H9 (cell line): ENCODE data around the gene STOX2. TPM values are rescaled to one million over a fixed set of nuclear protein-coding genes. Genes with fewer than 3 reads are reported as not detected.

Experiments
- DNase-seq: peaks from one replicate; pipeline ENCODE4 v3.0.0-alpha.2; 2017
- H2AFZ ChIP-seq: one replicate; pipeline ENCODE4 v1.6.1; 2013; ENCODE audit warnings: mild to moderate bottlenecking, low read length, control low read depth, moderate library complexity
- H2AK5ac ChIP-seq: 2 replicates; pipeline ENCODE4 v1.6.1; 2013; ENCODE audit warnings: low read length, control low read depth, mixed read lengths; ENCODE audit not compliant: insufficient read length
- H2BK120ac ChIP-seq: one replicate; pipeline ENCODE4 v1.6.1; 2013; ENCODE audit warnings: low read depth, mild to moderate bottlenecking, low read length, control low read depth, inconsistent platforms; ENCODE audit not compliant: poor library complexity, severe bottlenecking
- H2BK12ac ChIP-seq: 2 replicates; pipeline ENCODE4 v1.6.1; 2013; ENCODE audit warnings: low read length, control low read depth, mixed read lengths, low read depth; ENCODE audit not compliant: insufficient read length
- H2BK15ac ChIP-seq: 2 replicates; pipeline ENCODE4 v1.6.1; 2013; ENCODE audit warnings: low read depth, low read length, control low read depth
- H2BK20ac ChIP-seq: one replicate; pipeline ENCODE4 v1.6.1; 2013; ENCODE audit warnings: low read depth, mild to moderate bottlenecking, low read length, control low read depth, inconsistent platforms; ENCODE audit not compliant: poor library complexity, severe bottlenecking
- H2BK5ac ChIP-seq: 2 replicates; pipeline ENCODE4 v1.6.1; 2013; ENCODE audit warnings: low read length, control low read depth, mixed read lengths; ENCODE audit not compliant: insufficient read length
- H3K14ac ChIP-seq: 2 replicates; pipeline ENCODE4 v1.6.1; 2013; ENCODE audit warnings: low read length, control low read depth; ENCODE audit not compliant: insufficient read depth
- H3K18ac ChIP-seq: 2 replicates; pipeline ENCODE4 v1.6.1; 2013; ENCODE audit warnings: low read depth, mild to moderate bottlenecking, mixed read lengths, low read length, control low read depth; ENCODE audit not compliant: insufficient read length
- H3K23ac ChIP-seq: 2 replicates; pipeline ENCODE4 v1.6.1; 2013; ENCODE audit warnings: low read length, control low read depth, mixed read lengths, low read depth; ENCODE audit not compliant: insufficient read length
- H3K23me2 ChIP-seq: 2 replicates; pipeline ENCODE4 v1.6.1; 2013; ENCODE audit warnings: low read depth, mild to moderate bottlenecking, mixed read lengths, low read length, control low read depth; ENCODE audit not compliant: insufficient read length, poor library complexity, severe bottlenecking
- H3K27ac ChIP-seq: 2 replicates; pipeline ENCODE4 v1.5.1; 2013; ENCODE audit warnings: low read length, control low read depth, mixed read lengths, low read depth; ENCODE audit not compliant: insufficient read length
- H3K27me3 ChIP-seq: 2 replicates; pipeline ENCODE4 v1.6.1; 2013; ENCODE audit warnings: low read length, control low read depth, inconsistent platforms; ENCODE audit not compliant: insufficient read depth
- H3K4ac ChIP-seq: 2 replicates; pipeline ENCODE4 v1.6.1; 2013; ENCODE audit warnings: low read depth, mild to moderate bottlenecking, control low read depth, inconsistent platforms, low read length, moderate library complexity
- H3K4me1 ChIP-seq: 2 replicates; pipeline ENCODE4 v1.6.1; 2013; ENCODE audit warnings: low read length, control low read depth, inconsistent platforms; ENCODE audit not compliant: insufficient read depth
- H3K4me2 ChIP-seq: 2 replicates; pipeline ENCODE4 v1.6.1; 2013; ENCODE audit warnings: low read length, control low read depth, mixed read lengths; ENCODE audit not compliant: insufficient read length, insufficient read depth
- H3K56ac ChIP-seq: 2 replicates; pipeline ENCODE4 v1.6.1; 2013; ENCODE audit warnings: low read depth, mild to moderate bottlenecking, mixed read lengths, low read length, control low read depth; ENCODE audit not compliant: insufficient read length
- H3K79me1 ChIP-seq: 2 replicates; pipeline ENCODE4 v1.6.1; 2013; ENCODE audit warnings: low read depth, mild to moderate bottlenecking, moderate library complexity, low read length, control low read depth, inconsistent platforms; ENCODE audit not compliant: insufficient read depth, poor library complexity, severe bottlenecking
- H3K79me2 ChIP-seq: 2 replicates; pipeline ENCODE4 v1.6.1; 2013; ENCODE audit warnings: low read length, control low read depth, inconsistent platforms; ENCODE audit not compliant: insufficient read depth
- H3K9ac ChIP-seq: 2 replicates; pipeline ENCODE4 v1.6.1; 2013; ENCODE audit warnings: low read length, control low read depth, mixed read lengths; ENCODE audit not compliant: insufficient read length; ENCODE audit errors: extremely low read depth
- H3K9me3 ChIP-seq: one replicate; pipeline ENCODE4 v1.6.1; 2013; ENCODE audit warnings: low read depth, low read length, inconsistent platforms; ENCODE audit not compliant: control insufficient read depth
- H3T11ph ChIP-seq: one replicate; pipeline ENCODE4 v1.6.1; 2013; ENCODE audit warnings: mild to moderate bottlenecking, low read length, control low read depth, inconsistent platforms
- H4K20me1 ChIP-seq: one replicate; pipeline ENCODE4 v1.6.1; 2013; ENCODE audit not compliant: control insufficient read depth, insufficient read length, insufficient read depth
- H4K5ac ChIP-seq: 2 replicates; pipeline ENCODE4 v1.6.1; 2013; ENCODE audit warnings: low read depth, mild to moderate bottlenecking, mixed read lengths, low read length, control low read depth; ENCODE audit not compliant: insufficient read length
- H4K8ac ChIP-seq: replicated peaks from 2 replicates; pipeline ENCODE4 v1.6.1; 2013; ENCODE audit warnings: low read length, control low read depth, mixed read lengths, low read depth; ENCODE audit not compliant: insufficient read length
- H4K91ac ChIP-seq: 2 replicates; pipeline ENCODE4 v1.6.1; 2013; ENCODE audit warnings: low read depth, mild to moderate bottlenecking, moderate library complexity, mixed read lengths, low read length, control low read depth; ENCODE audit not compliant: insufficient read length
- H3K27ac Mint-ChIP-seq, 3 experiments: 2 replicates in 2 of 3; 3 replicates in 1 of 3; pipeline ENCODE4 v1.8.0; 2020 to 2021; ENCODE audit warnings: mixed read lengths in 3 of 3, mild to moderate bottlenecking in 1 of 3, moderate library complexity in 1 of 3
- H3K27me3 Mint-ChIP-seq: 2 replicates; pipeline ENCODE4 v1.8.0; 2021; ENCODE audit warnings: low read depth, mild to moderate bottlenecking, moderate library complexity, mixed read lengths
- H3K36me3 Mint-ChIP-seq, 3 experiments: 2 replicates in 2 of 3; 3 replicates in 1 of 3; pipeline ENCODE4 v1.8.0; 2020 to 2021; ENCODE audit warnings: low read depth in 3 of 3, mixed read lengths in 3 of 3; ENCODE audit not compliant: insufficient read depth in 1 of 3
- H3K4me1 Mint-ChIP-seq, 2 experiments: 2 replicates each; pipeline ENCODE4 v1.8.0; 2020; ENCODE audit warnings: mixed read lengths in 2 of 2
- H3K4me3 Mint-ChIP-seq, 2 experiments: 2 replicates in 1 of 2; 3 replicates in 1 of 2; pipeline ENCODE4 v1.8.0; 2020 to 2021; ENCODE audit warnings: mild to moderate bottlenecking in 2 of 2, mixed read lengths in 2 of 2, moderate library complexity in 1 of 2
- H3K9me3 Mint-ChIP-seq, 2 experiments: 2 replicates in 1 of 2; 3 replicates in 1 of 2; pipeline ENCODE4 v1.8.0; 2020; ENCODE audit warnings: mild to moderate bottlenecking in 2 of 2, mixed read lengths in 2 of 2, moderate library complexity in 1 of 2
- WGBS: extraction: QIAGEN DNeasy Blood & Tissue Kit; methylation state at CpG from one replicate; pipeline ENCODE4 v1.1.7; 2013; ENCODE audit warnings: missing lambda C conversion rate, low lambda C conversion rate, mixed read lengths; ENCODE audit not compliant: insufficient read length; ENCODE audit errors: extremely low coverage; 5-methylcytosine and 5-hydroxymethylcytosine counted together
- total RNA-seq: library from RNA; stranded (reverse); gene quantifications from 2 replicates; pipeline ENCODE4 v1.2.1, GENCODE V29; 2021
- TF ChIP-seq, protein P1 (sequence below): fragments of 200-600 bp; sonication (generic); conservative IDR thresholded peaks from 3 replicates; pipeline ENCODE4 v1.8.0; 2021; ENCODE audit warnings: antibody characterized with exemption, mild to moderate bottlenecking

STOX2 gene
- total RNA-seq, 1 experiment from 2014 or later: 28.2 TPM

DNA sequence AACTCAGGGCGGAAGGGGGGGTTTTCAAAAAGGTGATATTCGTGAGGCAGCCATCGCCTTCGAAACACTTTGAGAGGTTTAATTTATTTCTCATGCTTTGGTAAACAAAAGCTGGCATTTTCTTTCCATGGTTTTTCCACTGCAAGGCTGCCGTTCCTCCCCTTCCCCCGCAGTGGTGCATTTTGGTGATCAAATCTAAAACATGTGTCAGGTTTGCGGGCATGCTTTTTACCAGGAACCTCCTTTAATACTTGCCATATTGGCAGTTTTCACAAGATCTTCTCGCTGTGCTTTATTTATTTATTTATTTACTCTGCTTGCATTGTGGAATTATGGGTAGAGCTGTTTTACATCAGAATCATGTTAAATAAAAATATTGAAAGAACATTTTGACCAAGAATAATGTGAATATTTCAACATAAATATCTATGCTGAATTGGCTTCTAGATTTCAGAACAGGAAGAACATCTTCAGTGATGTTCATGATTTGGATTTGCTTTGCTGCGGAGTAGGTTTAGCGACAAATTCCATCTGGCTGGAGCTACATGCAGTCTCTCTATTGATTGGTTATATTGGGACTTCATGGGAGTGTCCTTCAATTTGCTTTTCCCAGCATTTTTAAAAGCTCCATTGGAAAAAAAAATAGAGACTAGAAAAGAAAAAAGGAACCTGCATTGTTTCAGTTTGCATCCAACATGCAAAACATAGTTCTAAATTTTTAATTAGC is 54.4 kb downstream of the STOX2 start:
- H2AK5ac ChIP-seq: no peak overlapping the region
- H2BK12ac ChIP-seq: no peak overlapping the region
- H4K5ac ChIP-seq: no peak overlapping the region
- no peak overlapping the region for H3K27ac Mint-ChIP-seq
- H3K79me1 ChIP-seq: no peaks in the 10 kb centered on the region
- no peaks in the 10 kb centered on the region for H3K9me3 ChIP-seq
- H3K56ac ChIP-seq: no peak overlapping the region
- no peak overlapping the region for H2BK15ac ChIP-seq
- no peak overlapping the region for H3K4ac ChIP-seq
- no peak overlapping the region for H3T11ph ChIP-seq
- no peak overlapping the region for H2BK120ac ChIP-seq
- no peak for DNase-seq
- H2BK20ac ChIP-seq: no peak overlapping the region
- no peak overlapping the region for H3K18ac ChIP-seq
- H3K79me2 ChIP-seq: peaks cover 3% of the 10 kb centered on the region; the same call in 1 of the 2 replicates
- H3K4me2 ChIP-seq: no peak overlapping the region
- no peaks in the 10 kb centered on the region for H3K23me2 ChIP-seq
- peaks cover 9% of the 10 kb centered on the region; the same call in 1 of the 2 replicates for H3K4me1 ChIP-seq
- no peak overlapping the region for H3K23ac ChIP-seq
- WGBS: no CpG with 5 or more reads among the region's 10 CpGs
- TF ChIP-seq, protein P1, sequence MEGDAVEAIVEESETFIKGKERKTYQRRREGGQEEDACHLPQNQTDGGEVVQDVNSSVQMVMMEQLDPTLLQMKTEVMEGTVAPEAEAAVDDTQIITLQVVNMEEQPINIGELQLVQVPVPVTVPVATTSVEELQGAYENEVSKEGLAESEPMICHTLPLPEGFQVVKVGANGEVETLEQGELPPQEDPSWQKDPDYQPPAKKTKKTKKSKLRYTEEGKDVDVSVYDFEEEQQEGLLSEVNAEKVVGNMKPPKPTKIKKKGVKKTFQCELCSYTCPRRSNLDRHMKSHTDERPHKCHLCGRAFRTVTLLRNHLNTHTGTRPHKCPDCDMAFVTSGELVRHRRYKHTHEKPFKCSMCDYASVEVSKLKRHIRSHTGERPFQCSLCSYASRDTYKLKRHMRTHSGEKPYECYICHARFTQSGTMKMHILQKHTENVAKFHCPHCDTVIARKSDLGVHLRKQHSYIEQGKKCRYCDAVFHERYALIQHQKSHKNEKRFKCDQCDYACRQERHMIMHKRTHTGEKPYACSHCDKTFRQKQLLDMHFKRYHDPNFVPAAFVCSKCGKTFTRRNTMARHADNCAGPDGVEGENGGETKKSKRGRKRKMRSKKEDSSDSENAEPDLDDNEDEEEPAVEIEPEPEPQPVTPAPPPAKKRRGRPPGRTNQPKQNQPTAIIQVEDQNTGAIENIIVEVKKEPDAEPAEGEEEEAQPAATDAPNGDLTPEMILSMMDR: no peak
- no peaks in the 10 kb centered on the region for H3K9me3 Mint-ChIP-seq
- H4K8ac ChIP-seq: no peak overlapping the region
- H3K36me3 Mint-ChIP-seq: no peaks in the 10 kb centered on the region
- no peaks in the 10 kb centered on the region for H4K20me1 ChIP-seq
- peaks cover 20 to 24% of the 10 kb centered on the region in 2 experiments for H3K4me1 Mint-ChIP-seq
- no peak overlapping the region for H2AFZ ChIP-seq
- no peak overlapping the region for H3K27ac ChIP-seq
- H3K27me3 ChIP-seq: no peaks in the 10 kb centered on the region; the same call in 1 of the 2 replicates
- H3K27me3 Mint-ChIP-seq: no peaks in the 10 kb centered on the region
- no peak overlapping the region for H3K9ac ChIP-seq
- no peak overlapping the region for H4K91ac ChIP-seq
- no peak overlapping the region for H3K4me3 Mint-ChIP-seq
- no peak overlapping the region for H2BK5ac ChIP-seq
- no peak overlapping the region for H3K14ac ChIP-seq
